SK-MEL-5 (cell line): ENCODE data around the gene C1QTNF7. TPM values are rescaled to one million over a fixed set of nuclear protein-coding genes. Genes with fewer than 3 reads are reported as not detected.

ENCODE experiments used
- DNase-seq: peaks from one replicate; pipeline ENCODE4 v3.0.0-alpha.2; 2016; ENCODE audit warnings: low read depth, low spot score
- in situ Hi-C: cut with HindIII; loops from 2 replicates; pipeline ENCODE4 v1.10.0; 2016; ENCODE audit warnings: low sequenced_read_pairs, high pct_unique_total_duplicates, low pct_unique_long_range_greater_than_20kb
- polyA plus RNA-seq, 2 experiments: library from polyadenylated mRNA; depleted of rRNA; stranded (reverse); fragments of >200 nt; gene quantifications; 2 replicates each; pipeline ENCODE4 v1.2.3, GENCODE V29; 2015
- total RNA-seq: library from RNA; depleted of rRNA; stranded (reverse); fragments of >200 nt; shearing (Covaris generic); gene quantifications from 2 replicates; pipeline ENCODE4 v1.2.3, GENCODE V29; 2014; rRNA removed

The C1QTNF7 gene, protein sequence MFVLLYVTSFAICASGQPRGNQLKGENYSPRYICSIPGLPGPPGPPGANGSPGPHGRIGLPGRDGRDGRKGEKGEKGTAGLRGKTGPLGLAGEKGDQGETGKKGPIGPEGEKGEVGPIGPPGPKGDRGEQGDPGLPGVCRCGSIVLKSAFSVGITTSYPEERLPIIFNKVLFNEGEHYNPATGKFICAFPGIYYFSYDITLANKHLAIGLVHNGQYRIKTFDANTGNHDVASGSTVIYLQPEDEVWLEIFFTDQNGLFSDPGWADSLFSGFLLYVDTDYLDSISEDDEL
- not detected in 2 replicates for total RNA-seq
- not detected in 2 replicates for polyA plus RNA-seq (2015; cell fraction: cytosol; rRNA removed)
- polyA plus RNA-seq (2015; cell fraction: nucleus; rRNA removed) = not detected in 2 replicates

DNA sequence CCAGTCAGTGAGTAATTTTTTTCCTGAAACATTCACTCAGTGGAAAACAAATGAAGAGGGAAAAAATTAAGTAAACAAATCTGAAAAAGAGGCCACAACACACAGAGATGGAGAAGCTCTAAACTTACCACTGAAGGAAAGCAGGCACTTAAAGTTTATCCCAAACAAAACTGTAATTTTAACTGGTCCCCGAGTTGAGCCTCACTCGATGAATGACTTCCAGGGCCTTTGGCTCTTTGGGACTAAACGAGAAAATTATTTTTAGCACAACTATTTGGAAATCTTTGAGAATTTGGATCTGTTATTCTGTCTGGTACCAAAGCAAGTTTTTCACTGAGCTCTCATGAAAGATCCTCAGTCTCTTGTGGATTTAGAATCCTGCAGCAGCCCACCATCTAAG is at the start of gene C1QTNF7:
C1QTNF7 (plus strand) TSS at position 333 of the 400 bp plus-strand sequence. CDS start 7,711 bp downstream, outside the sequence.
- no peak for DNase-seq
- in situ Hi-C loops = no loop called here

DNA sequence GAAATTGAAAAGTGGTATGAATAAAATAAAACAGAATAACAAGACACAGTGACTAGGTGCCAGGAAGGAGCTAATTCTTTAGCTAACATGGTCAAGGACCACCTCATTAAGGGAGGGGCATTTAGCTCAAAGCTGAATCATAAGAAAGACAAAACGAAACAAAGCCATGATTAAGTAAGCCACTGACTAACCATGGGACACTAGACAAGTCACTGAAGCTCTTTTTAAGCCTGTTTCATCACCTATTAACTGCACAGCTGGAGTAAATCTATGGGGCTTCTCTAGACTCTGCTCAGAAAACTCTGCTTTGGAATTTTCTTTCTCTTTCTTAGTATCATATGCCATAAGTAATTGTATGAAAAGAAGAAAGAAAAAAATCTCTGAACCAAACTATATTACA is 49.8 kb upstream of the C1QTNF7 start:
- in situ Hi-C loops = no loop called here

GRCh38 chr4:15378493-15378892 is 49.3 kb upstream of the C1QTNF7 start:
- in situ Hi-C loops = no loop called here
- DNase-seq = no peak

More for the DNA sequence above, 49.8 kb upstream of the C1QTNF7 start:
- DNase-seq = no peak

GRCh38 chr4:15381806-15382338 is 46.0 kb upstream of the C1QTNF7 start:
- DNase-seq = no peak
- in situ Hi-C loops = no loop called here

- in situ Hi-C loops = no loop called here
- no peak for DNase-seq
These were observed 45.1 kb upstream of the C1QTNF7 start for GRCh38 chr4:15382669-15383273.

GRCh38 chr4:15385515-15385914 is 42.3 kb upstream of the C1QTNF7 start:
- in situ Hi-C loops = no loop called here
- no peak for DNase-seq

GRCh38 chr4:15385928-15386327 is 41.9 kb upstream of the C1QTNF7 start:
- no peak for DNase-seq
- in situ Hi-C loops = no loop called here

GRCh38 chr4:15390494-15390893 is 37.3 kb upstream of the C1QTNF7 start:
- in situ Hi-C loops = no loop called here
- DNase-seq = no peak

GRCh38 chr4:15392053-15392805 is 35.6 kb upstream of the C1QTNF7 start:
- DNase-seq = no peak
- in situ Hi-C loops = no loop called here

DNA sequence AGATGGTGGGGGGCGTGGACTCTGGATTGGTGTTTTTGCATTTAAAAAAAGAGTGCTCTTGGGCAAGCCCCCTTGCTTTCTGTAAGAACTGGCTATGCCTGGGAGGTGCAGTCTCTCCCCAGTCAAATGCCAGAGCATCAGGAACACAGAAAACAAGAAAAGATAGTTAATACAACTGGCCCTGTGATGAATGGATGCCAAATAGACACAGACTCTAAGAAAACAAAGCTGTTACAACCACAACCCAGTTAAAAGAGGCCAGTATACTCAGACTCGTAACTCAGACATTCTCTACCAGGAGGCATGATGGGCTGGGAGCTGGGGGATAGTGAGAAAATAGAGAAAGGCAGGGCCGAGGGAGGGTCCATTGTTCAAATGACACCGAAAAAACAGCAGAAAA is 32.5 kb upstream of the C1QTNF7 start:
- DNase-seq = no peak
- in situ Hi-C loops = no loop called here

- in situ Hi-C loops = no loop called here
- peak; percentile 75 for DNase-seq
These were observed 31.6 kb upstream of the C1QTNF7 start for GRCh38 chr4:15396157-15396800.

DNA sequence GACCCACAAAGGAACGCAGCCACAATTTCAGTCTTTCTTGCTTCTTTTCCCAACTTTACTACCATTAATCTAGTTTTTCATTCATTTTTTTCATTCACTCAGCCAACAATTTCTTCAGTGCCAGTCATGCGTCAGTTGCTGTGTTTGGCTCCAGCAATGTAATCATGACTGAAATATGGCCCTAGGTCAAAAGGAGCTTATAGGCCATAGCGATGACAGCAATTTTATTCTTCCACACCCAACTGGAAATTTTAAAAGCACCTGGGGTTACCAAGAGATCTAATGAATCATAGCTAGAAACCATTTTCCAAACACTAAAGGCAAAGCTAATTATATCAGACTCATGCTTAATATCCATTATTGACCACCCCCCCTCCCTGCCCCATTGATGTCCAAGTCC is 29.8 kb upstream of the C1QTNF7 start:
- no peak for DNase-seq

GRCh38 chr4:15398732-15399131 is 29.1 kb upstream of the C1QTNF7 start:
- no peak for DNase-seq
- in situ Hi-C loops = no loop called here

More for the DNA sequence above, 29.8 kb upstream of the C1QTNF7 start:
- in situ Hi-C loops = no loop called here

DNA sequence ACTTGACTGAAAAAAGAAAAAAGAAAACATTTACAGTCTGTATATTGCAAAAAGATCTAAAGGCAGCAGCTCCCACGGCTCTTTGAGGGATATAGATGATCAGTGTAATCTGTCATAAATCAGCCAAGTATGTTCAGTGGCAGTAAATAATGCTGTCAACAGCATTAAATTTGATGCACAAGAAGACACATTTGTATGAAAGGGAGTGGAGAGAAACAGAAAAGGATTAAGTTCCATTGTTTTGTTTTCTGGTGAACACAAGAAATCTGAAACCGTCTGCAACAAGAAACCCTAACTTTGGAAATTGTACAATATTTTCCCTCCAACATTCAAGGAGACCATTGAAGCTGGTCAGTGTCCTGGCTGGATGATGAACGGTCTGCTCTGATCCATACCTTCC is 27.6 kb upstream of the C1QTNF7 start:
- in situ Hi-C loops = no loop called here
- DNase-seq = no peak

- in situ Hi-C loops = no loop called here
- DNase-seq = no peak
These were observed 26.7 kb upstream of the C1QTNF7 start for GRCh38 chr4:15400981-15401671.

- no peak for DNase-seq
- in situ Hi-C loops = no loop called here
These were observed 25.7 kb upstream of the C1QTNF7 start for GRCh38 chr4:15402146-15402545.

- in situ Hi-C loops = no loop called here
- DNase-seq = no peak
These were observed 24.9 kb upstream of the C1QTNF7 start for GRCh38 chr4:15402974-15403373.
